HG03378 (cell line): Measurements from ENCODE around the gene ACKR4.
"Not testable (repeated sequence)": the region's sequence is repeated elsewhere in the genome, so short reads cannot be mapped to it uniquely, and the experiment has no call there.

Source experiments
- ATAC-seq: cut with Tn5 transposase; IDR thresholded peaks from one replicate; pipeline ENCODE4 v1.9.1; 2021; ENCODE audit warnings: mild to moderate bottlenecking, moderate library complexity; ENCODE audit not compliant: unreplicated experiment

ACKR4 gene

GRCh38 chr3:132638706-132639105, 41.6 kb downstream of the ACKR4 start:
- ATAC-seq: no peak

GRCh38 chr3:132641427-132641826, 44.4 kb downstream of the ACKR4 start:
- ATAC-seq: not testable (repeated sequence)

- peak; percentile 49 for ATAC-seq
Measured at GRCh38 chr3:132641837-132642538, 44.9 kb downstream of the ACKR4 start.

- ATAC-seq: no peak
Measured at GRCh38 chr3:132642539-132642847, 45.4 kb downstream of the ACKR4 start.

GRCh38 chr3:132643366-132643765, 46.3 kb downstream of the ACKR4 start:
- ATAC-seq: no peak

GRCh38 chr3:132645058-132645457, 48.0 kb downstream of the ACKR4 start:
- no peak for ATAC-seq

GRCh38 chr3:132650153-132650552, 53.1 kb downstream of the ACKR4 start:
- no peak for ATAC-seq
